AG09309 (cell line): Measurements from ENCODE around the gene NDST4.

Experiments used
- DNase-seq: peaks from one replicate; pipeline ENCODE4 v3.0.0-alpha.2; 2010; ENCODE audit warnings: low read depth
- H3K4me3 ChIP-seq: 2 replicates; pipeline ENCODE4 v1.5.1; 2011; ENCODE audit warnings: mild to moderate bottlenecking, low read depth, low read length, moderate library complexity; ENCODE audit not compliant: control insufficient read depth
- TF ChIP-seq, protein P1 (sequence below): IDR thresholded peaks from 2 replicates; pipeline ENCODE4 v1.5.1; 2011; ENCODE audit warnings: mild to moderate bottlenecking, low read depth, low read length, inconsistent platforms; ENCODE audit not compliant: insufficient read depth, control insufficient read depth; ENCODE audit errors: missing control alignments

Gene NDST4

DNA sequence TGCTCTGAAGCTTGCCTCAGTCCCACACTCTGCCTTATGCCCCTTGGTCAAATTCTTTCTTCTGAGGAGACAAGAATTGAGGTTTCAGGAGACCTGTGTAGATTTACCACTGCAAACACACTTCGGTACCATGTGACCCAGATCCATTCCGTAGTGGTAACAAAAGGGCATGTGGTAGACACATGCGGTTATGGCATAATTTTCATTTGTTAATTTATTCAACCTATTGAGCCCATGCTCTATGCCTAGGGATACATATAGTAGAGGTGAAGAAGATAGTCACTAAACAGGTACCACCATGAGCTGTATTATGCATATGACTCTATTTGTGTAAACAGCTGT, 190.9 kb downstream of the NDST4 start:
- no peak for DNase-seq
- H3K4me3 ChIP-seq, result no peak overlapping the region
- TF ChIP-seq, protein P1, sequence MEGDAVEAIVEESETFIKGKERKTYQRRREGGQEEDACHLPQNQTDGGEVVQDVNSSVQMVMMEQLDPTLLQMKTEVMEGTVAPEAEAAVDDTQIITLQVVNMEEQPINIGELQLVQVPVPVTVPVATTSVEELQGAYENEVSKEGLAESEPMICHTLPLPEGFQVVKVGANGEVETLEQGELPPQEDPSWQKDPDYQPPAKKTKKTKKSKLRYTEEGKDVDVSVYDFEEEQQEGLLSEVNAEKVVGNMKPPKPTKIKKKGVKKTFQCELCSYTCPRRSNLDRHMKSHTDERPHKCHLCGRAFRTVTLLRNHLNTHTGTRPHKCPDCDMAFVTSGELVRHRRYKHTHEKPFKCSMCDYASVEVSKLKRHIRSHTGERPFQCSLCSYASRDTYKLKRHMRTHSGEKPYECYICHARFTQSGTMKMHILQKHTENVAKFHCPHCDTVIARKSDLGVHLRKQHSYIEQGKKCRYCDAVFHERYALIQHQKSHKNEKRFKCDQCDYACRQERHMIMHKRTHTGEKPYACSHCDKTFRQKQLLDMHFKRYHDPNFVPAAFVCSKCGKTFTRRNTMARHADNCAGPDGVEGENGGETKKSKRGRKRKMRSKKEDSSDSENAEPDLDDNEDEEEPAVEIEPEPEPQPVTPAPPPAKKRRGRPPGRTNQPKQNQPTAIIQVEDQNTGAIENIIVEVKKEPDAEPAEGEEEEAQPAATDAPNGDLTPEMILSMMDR, result no peak

DNA sequence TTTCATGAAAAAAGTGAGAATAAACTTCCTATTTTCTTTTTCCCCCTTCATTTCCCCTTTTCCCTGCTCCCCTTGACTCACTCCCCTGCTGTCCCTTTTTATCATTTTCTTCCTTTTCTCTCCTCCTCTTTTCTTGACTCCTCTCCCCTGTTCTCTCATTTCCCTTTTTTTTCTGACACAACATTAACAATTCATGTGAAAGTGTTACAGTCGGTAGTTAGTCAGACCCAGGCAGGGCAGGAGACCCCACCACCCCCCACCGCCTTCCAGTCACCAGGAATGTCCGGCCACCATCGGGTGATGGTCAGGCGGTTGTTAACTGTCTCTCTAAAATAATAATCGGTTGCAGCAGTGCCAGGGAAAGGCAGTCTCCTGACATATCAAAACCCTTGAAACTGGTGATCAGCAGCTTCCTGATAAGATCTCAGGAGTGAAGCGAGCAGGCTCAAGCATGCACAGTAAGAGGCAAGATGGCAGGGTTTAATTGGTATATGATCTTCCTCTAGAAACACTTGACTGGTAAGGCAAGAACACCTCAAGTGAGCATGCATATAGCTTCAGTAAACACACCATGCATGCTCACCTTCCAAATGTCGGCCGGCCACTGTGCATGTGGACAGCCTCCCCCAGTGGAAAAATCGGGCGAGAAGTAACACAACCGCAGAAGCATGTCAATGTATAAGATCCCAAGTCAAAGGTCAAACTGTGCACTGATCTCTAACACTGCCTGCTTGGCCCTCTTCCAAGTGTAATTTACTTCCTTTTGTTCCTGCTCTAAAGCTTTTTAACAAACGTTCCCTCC, 191.4 kb downstream of the NDST4 start:
- no peak for DNase-seq
- TF ChIP-seq, protein P1, result no peak
- H3K4me3 ChIP-seq, result no peak overlapping the region

DNA sequence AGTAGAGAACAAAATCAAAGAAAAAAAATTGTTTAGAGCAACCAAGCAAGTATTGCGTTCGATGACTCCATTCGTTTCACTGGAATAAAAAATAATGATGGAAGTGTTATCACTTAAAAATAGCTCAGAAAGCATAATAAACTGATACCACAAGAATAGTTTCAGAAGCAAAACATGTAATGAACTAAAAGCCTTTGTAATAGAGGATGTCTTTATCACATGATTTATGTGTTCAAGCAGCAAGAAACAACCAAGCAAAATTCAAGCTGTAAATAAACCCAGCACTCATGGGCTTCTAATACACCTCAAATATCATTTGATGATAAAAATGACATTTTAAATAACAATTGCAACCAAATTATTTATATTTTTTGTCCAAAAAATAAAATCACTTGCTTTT, 192.2 kb downstream of the NDST4 start:
- H3K4me3 ChIP-seq, result no peak overlapping the region
- no peak for DNase-seq
- TF ChIP-seq, protein P1, result no peak

DNA sequence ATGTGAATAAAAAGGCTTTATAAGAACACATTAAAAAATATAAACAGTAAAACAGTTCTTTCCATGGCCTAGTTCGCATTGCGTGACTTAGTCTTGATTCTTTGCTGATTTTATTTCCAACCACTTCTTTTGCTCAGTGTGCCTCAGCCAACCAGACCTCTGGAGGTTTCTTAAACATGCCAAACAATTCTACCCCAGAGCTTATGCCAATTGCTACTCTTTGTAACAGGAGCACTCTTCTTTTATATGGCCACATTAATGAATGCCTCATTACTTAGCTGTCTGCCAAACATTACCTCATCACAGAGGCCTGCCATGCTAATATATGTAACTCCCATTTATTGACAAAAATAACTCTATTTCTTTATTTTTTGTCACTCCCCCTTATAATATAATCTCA, 202.3 kb downstream of the NDST4 start:
- H3K4me3 ChIP-seq, result no peak overlapping the region
- no peak for DNase-seq
- TF ChIP-seq, protein P1, result no peak

DNA sequence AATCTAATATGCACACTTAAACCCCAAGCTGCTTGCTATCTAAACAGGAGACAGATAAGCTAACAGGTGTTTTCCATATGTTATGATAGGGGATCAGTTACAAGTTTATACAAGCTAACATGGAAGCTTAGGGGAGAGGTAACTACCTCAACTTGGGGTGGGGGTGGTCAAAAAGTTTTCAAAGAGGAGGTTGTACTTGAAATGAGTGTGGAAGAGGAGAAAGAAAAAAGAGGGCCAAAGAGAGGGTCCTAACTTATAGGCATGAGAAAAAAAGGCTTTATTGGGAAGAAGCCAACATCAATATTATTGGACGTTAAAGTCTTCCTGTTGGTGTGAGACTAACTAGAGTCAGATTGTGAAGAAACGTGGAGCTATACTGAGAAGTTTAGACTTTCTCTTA, 205.9 kb downstream of the NDST4 start:
- DNase-seq, result no peak
- TF ChIP-seq, protein P1, result no peak
- no peak overlapping the region for H3K4me3 ChIP-seq

- TF ChIP-seq, protein P1, result no peak
- no peak overlapping the region for H3K4me3 ChIP-seq
- no peak for DNase-seq
Measured at GRCh38 chr4:114905017-114905416, 208.4 kb downstream of the NDST4 start.
